NCI-H187 (cell line): Measurements from ENCODE around the gene CEP295NL.
"Not testable (repeated sequence)": the region's sequence is repeated elsewhere in the genome, so short reads cannot be mapped to it uniquely, and the experiment has no call there.

Source experiments
- DNase-seq, 2 experiments: peaks; one replicate each; lab custom pipeline; 2025; lab: John Stamatoyannopoulos, UW

The CEP295NL gene, protein sequence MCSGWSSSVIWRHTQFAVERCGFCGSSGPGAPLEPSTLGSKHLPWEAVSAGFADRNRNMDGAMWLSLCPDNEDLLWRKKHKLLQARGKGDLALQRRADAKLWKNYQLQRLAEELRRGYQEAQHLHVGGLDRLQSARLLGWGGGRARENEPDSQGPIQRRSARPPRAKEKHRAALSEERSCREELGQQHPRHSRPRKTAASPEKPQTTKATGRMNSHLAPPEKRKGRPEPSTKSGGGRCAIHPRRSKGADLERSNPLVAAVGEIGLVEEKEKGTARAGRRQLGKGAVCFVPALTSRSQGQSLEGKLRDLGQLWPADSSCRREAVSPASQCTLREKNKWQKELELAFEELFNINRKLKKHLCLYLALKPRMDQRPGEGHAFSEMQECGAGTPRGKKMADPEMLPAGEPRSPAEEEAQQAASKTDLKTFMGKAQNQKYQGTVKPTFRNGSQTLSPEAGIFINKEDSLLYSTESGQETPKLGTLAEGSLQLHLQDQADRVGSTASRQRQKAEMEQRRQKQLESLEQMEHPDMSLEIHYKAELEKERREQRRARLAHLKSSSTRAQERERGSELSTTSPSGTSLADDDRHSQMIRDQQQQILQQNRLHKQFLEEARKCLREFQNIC

DNA sequence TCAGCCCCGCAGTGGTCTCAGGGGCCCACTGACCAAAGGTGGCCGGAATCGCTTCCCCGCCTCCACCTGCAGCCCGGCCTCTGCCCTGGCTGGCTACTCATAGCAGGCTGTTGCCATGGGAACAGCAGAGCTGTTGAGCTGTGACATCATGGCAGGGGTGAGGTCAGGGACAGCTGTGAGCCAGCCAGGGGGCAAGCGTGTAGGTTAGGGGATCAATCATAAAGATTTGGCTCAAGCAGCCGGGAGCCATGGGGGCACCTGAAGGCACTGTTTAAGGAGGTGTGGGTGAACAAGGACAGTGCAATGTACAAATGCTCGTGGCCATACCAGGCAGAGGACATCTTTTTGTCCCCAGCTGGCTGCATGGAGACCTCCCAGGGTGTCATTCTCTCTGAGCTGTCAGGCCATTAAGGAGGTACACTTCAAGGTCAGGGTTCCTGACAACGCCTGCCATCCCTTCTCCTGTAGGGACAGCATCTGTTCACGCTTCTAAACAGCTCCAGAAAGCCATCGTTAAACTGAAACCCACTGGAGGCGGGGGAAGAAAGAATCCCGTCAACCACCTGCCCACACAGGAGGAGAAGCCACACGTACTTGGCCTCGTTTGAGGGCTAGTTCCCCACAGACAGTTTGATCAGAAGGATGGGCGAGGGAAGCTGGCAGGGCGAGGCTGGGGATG, at the start of gene CEP295NL:
Gene CEP295NL, minus strand, starts transcription at position 101 of the 679 bp plus-strand sequence. CDS start 1,373 bp downstream, outside the sequence.
- DNase-seq = no peak

DNA sequence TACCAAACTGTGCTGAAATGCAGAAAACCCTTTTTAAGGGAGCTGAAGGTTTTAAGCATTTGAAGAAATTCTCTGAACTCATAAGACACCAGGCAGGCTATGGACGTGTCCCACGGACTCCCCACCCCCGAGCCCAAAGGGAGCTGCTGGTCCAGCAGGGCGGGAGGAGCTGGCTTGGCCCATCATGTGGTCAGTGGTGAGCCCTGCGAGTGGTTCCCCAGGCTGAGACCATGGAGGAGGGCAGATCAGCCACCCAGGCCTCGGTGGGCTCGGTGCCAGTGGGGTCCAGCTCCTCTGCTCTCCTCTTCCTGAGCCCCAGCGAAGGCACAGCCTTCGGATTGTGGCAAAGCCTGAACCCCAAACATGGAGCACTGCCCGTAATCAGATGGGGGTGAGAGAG, 49.7 kb upstream of the CEP295NL start:
- DNase-seq = no peak

DNA sequence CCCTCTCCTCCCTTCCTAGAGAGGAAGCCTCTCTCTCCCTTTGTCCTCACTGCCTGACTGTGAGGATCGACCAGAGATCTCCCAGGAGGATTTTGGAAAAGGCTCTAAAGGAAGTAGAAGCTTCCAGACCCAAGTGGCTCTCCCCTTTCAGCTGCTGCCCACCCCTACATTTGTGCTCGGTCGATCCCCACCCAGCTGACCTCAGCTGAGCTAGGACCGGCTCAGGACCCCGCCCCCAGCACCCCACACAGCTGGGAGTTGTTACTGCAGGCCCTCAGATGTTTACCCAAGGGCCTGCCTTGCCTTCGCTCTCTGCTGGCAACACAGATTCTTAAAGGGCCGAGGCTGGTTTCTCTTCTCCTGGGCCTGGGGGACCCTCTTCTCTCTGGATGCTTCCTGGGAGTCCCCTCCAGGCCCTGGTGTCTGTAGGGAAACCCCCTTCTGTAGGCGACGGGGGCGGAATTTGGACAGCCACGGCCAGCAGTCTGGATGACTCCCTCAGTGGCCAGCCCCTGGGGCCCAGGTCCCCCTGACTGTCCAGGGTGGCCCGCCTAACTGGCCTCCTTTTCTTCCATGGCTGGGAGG, 49.1 kb upstream of the CEP295NL start:
- DNase-seq = no peak

DNA sequence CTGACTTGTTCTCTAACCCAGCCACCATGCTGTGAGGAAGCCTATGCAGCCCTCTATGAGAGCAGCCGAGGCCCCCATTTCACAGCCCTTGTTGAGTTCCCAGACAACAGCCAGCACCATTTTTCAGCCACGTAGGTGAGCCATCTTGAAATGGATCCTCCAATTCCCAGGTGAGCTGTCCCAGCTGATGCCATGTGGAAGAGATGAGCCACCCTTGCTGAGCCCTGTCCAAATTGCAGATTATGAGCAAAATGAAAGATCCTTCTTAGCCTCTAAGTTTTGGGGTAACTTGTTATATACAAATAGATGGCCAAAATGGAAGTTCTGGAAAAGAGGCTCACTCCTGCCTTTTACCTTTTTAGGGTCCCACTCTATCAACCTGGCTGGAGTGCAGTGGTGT, 47.9 kb upstream of the CEP295NL start:
- no peak for DNase-seq

DNA sequence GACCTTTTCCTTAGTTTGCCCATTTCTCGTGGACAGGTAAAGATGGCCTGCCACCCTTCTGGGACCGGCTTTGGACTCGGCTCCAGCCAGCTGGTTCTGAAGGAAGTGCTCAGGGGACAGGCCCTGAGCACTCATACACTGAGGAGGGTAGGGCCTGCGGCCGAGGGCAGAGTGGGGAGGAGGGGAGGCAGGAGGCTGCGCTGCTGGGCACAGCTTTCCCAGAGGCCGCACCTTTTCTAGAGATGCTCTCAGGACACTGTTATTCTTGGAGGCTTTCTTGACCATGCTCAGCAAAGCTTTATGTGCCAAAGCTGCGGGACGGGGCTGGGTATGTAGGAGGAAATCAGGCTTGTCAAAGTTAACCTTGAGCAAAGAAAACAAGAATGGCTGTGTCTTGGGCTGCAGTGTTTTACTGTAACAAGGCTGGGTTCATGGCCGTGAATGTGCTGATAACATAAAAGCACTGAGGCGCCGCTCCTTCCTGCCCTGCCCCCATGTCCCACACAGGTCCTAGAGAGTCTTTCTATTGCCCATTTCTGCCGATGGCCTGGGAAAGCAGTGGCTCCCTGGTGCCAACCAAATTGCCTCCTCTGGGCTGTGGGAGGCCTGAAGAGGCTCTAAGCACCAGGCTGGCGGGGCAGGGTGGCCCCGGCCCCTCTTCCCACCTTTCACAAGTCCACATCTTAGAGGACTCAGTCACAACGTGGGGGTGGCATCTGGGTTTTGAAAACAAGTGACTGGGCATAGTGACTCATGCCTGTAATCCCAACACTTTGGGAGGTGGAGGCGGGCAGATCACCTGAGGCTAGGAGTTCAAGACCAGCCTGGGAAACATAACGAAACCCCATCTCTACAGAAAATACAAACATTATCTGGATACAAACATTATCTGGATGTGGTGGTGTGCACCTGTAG, 44.5 kb upstream of the CEP295NL start:
- DNase-seq = no peak

DNA sequence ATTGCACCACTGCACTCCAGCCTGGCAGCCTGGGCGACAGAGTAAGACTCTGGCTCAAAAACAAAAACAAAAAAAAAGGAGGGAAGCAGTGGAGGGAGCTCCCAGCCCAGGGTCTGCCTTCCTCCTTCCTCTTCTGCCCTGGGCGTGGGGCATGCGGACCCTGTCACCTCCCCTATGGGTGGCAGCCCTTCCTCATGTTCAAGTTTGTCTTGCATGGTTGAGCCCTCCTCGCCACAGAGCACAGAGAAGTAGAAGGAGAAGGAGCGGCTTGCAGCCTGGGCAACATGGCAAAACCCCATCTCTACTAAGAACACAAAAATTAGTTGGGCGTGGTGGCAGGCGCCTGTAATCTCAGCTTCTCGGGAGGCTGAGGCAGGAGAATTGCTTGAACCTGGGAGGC, 43.6 kb upstream of the CEP295NL start:
- DNase-seq = no peak

DNA sequence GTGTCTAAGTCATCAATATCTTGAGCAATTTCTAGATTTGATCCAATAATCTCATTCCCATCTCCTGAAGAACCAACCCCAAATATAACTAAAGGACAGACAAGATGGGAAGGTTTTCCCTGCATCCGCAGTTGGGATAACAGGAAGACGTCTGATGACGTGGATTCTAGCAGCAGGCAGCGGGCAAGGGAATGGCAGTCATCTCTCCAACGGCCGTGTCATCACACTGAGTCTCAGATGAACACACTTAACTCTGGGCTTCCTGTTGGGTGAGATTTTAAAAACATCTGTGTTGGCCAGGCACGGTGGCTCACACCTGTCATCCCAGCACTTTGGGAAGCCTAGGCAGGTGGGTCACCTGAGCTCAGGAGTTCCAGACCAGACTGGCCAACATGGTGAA, 43.1 kb upstream of the CEP295NL start:
- DNase-seq = no peak

DNA sequence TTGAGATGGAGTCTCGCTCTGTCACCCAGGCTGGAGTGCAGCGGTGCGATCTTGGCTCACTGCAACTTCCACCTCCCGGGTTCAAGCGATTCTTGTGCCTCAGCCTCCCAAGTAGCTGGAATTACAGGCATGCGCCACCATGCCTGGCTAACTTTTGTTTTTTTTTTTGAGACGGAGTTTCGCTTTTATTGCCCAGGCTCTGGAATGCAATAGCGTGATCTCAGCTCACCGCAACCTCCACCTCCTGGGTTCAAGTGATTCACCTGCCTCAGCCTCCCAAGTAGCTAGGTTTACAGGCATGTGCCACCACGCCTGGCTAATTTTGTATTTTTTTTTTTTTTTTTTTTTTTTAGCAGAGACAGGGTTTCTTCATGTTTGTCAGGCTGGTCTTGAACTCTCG, 42.5 kb upstream of the CEP295NL start:
- DNase-seq = not testable (repeated sequence)

DNA sequence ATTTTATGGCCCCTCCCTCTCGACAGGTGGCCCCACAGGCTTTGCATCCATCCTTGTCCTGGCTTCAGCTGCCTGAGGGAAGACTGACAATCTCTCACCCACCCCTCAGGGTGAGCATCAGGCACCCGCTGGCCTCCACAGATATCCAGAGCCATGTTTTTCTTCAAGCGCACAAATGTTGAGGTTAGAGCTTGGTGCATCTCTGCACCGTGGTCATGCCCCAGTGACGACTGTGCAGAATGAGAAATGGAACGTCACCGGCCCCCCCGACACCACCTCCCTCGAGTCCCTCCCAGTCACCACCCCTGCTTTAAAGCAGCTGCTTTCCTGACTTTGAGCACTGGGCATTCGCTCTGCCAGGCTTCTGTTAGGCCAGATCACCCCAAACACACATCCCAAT, 42.0 kb upstream of the CEP295NL start:
- no peak for DNase-seq

DNA sequence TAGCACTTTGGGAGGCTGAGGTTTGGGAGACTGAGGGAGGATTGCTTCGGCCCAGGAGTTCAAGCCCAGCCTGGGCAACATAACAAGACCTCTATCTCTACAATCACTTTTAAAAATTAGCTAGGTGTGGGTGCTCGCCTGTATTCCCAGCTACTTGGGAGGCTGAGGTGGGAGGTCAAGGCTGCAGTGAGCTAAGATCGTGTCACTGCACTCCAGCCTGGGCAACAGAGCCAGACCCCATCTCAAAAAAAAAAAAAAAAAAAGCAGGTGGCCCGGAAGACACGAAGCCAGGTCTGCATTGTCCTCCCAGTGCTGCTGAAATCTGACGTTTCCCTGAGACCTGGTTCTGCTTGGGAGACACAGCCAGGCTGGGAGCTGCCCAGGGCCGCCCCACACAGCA, 41.0 kb upstream of the CEP295NL start:
- DNase-seq = no peak

DNA sequence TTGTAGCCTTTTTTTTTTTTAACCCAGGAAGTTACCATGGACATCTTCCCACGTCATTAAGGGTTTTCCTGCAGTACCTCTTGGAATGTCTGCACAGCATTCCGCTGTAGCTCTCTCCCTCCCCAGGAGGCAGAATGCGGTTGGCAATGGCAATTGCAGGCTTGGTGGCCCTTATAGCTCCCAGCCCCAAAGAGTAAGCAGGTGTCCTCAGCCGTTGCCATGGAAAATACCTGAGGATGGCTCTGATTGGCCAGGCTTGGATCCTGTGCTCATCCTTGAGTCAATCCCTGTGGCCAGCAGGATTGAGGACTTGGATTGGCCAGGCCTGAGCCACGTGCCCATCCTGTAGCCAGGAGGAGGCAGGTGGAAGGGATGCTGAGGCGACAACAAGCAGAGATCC, 37.7 kb upstream of the CEP295NL start:
- DNase-seq = no peak

DNA sequence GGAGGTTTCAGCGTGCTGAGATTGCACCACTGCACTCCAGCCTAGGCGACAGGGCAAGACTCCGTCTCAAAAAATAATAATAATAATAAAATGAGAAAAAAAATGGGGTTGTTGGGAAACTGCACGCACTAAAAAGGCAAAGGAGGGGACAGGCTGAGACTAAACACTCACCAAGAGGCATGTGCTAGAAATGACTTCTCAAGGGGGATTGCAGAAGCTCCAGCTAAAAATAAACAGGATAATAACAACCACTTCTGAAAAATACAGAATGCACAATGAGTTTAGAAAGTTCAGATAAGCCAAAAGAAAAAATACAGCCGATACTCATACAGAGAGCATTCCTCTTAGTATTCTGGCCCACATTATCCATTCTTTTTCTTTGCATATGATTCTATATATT, 37.3 kb upstream of the CEP295NL start:
- DNase-seq = no peak

DNA sequence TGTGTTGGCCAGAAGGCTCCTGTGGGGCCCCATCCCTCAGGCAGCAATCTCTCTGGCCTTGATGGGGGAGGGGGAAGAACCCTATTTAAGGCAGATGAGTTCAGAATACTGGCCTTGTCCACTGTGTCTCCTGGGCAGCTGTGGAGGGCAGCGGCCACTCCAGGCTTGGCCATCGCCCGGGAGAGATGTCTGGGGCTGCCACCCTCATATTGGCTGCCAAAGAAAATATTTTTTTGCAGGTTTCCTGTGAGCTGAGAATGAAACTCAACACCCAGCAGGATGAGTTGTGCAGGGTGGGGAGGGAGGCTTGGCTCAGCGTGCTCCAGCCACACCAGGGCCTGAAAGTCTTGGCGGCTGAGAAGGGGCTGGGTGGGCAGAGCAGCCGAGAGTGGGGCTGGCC, 36.6 kb upstream of the CEP295NL start:
- no peak for DNase-seq

DNA sequence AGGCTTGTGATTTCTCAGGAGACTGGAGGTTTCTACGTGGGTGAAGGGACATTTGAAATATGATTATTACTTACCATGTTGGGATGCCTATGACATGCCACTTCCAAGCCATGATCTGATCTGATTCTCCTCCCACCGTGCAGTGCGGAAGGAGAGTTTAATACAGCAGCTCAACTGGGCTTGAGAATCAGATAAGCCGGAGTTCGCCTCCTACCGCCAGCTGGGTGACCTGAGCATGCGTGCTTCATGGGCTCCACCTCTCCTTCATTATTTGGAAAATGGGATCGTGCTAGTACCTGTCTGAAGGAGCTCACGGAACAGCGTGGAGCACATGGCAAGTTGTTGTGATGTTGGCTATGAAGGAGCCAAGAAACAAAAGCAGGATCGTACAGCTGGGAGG, 34.6 kb upstream of the CEP295NL start:
- DNase-seq = no peak

DNA sequence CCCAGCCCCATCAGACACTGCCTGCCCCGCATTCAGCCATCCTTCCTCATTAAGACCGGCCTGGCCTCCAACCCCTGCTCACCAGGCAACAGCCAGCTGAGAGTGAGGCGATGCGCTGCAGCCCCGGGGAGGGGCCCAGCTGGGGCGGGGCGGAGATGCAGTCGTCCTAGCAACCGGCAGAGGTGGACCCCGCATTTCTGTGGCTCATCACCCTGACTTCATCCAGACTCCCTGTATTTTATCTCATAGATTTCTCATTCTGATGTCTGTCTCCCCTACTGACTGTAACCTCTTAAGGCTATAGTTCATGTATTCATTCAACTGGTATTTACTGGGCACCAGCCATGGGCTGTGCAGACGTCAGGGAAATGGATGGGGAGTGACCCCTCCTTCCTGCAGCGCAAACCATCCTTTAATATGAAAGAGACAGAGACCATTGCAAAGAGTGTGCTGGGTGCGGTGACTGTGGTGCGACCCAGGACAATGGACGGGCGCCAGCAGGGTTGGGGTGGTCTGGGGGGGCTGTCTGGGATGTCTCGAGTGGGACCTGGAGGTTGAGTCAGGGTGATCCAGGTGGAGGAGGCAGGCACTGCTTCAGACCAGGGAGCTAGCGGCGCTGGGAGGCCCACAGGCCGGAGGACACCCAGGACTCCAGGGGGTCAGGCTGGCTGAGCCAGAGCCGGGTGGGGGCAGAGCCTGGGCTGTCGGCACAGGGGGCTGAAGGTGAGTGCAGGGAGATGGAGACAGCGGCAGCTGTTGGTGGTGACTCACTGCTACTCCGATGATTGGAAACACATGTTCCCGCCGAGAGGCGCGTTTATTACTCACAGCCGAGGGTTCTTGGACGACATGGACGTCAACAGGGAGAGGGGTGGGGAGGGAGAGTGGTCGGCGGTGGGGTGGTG, 32.7 kb upstream of the CEP295NL start:
- DNase-seq = no peak

DNA sequence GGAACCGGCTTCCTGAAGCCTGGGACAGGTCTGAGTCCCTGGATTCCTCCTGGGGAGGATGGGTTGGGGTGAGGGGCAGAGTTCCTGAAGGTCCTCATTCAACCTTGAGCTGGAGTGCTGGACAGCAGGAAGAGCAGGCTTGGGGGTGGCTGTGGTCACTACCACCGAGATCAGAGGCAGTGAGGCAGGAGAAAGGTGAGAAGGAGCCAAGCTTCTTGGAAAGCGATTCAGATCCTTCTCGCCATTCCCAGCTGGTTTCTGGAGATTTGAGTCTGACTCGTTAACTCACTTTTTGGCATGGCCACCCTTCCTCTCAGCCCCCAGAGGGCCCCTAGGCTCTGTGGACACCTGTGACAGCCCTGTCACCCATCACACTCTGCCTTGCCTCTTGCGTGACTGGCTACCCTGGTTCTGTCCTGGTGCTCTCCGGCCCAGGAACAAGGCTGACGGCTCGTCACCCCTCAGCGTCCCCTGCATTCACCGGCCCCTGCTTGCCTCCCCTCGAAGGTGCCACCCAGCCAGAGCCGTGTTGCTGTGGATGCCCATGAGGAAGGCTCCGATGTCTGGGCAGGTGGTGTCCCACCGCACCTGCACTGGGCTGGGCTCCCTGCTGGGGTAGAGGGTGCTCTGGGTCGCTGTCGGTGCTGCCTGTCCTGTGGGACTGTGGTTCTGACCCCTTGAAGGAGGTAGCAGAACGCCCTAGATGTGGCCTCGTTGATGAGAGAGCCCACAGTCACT, 31.8 kb upstream of the CEP295NL start:
- no peak for DNase-seq

DNA sequence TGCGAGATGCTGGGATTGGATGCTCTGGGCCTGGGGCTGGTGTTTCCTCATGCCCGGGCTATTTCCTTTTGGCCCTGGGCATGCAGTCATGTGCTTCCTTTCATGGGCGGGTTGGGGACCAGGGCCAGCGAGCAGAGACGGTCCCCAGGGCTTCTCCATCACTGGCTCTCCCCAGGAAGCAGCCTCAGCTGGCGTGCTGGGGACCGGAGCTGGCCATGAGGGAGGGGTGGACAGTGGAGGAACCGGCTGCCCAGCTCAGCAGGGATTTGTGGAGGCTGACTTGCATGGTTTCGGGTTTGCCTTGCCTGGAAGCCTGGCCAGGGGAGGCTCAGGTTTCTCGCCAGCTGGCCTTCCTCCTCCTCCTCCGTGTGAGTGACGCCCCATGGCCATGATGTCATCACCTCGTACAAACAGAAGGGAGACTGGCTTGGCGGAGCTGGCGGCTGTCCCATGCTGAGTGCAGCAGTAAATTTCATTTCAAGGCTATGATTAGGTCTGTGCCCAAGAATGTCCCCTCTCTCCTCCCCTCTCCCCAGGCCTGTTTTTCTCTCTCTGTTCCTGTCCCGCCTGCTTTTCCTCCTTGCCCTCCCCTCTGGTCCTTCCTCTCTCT, 31.1 kb upstream of the CEP295NL start:
- no peak for DNase-seq

DNA sequence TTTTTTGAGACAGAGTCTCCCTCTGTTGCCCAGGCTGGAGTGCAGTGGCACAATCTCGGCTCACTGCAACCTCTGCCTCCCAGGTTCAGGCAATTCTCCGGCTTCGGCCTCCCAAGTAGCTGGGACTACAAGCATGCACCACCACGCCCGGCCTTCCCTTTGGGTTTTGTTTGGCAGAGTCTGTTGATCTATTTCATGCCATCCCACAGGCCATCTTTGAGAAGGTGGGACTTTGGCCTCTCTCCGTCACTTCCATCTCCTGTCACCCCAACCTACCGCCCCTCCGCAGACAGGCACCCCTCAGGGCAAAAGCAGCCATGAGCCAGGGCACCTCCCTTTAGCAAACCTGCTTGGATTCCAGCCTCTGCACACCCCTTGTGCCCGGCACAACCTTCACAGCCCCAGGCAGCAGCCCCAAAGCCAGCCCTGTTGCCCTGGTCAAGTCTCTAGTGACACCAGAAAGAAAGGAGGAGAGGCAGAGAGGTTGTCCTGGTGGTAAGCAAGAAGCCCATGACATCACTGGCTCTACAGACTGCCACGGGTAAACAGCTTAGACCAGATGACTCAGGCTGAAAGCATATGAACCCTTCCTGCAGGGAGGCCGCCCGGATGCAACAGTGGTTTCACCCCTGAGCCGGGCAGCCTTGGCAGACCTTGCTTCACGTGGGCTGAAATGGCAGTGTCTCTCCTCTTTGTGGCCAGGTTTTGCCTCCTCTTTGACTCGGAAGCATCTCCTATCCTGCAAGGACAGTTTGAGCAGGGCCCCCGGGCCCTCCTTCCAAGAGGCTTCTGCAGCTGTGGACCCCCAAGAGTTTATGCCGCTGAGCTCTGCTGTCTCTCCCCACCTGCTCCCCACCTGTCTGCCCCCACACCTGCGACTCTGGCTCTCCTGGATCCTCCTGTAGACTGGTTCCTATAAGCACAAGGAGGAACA, 30.3 kb upstream of the CEP295NL start:
- no peak for DNase-seq
